Left lobe of liver (tissue), 2 donors: ENCODE results near the gene PATE3. TPM values are rescaled to one million over a fixed set of nuclear protein-coding genes. Genes with fewer than 3 reads are reported as not detected.

ENCODE experiments used
- ATAC-seq: fragments of 200-7000 bp; cut with Tn5 transposase; one replicate; pipeline ENCODE4 v1.9.1; 2020; ENCODE audit warnings: mild to moderate bottlenecking, moderate library complexity
- DNase-seq: peaks from one replicate; pipeline ENCODE4 v3.0.0-alpha.2; 2020; ENCODE audit warnings: low spot score
- total RNA-seq: library from RNA; stranded (reverse); gene quantifications from one replicate; pipeline ENCODE4 v1.2.1, GENCODE V29; 2021
- donor health status: DM: no; HTN: no; CAD: no; lungs with moderate emphysema.
- donor health status: DM: no; HTN: yes; CAD: no.

The PATE3 gene
- total RNA-seq, 1 donor from 2014 or later, result not detected

DNA sequence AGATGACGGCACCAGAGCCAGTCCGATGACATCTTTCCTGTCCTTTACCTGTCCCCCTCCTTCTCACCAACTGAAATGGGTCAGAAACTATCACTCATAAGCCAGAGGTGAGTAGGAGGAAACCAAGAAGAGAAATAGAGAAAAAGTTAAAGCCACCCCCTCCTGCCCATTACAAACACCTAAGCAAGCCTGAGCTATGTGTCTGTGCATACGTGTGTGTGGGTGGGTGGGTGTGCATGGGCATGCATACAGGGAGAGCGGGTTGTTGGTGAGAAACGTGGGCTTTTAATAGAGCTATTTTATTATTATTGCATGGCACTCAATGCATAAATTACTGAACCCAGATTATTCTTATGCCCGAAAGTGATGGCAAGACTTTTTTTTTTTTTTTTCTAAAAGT is 47.8 kb downstream of the PATE3 start:
- no peak for DNase-seq
- ATAC-seq, result no peak

Other genes starting within 250 kb of the PATE3 start
- gene EI24, start 218.7 kb upstream of the PATE3 start, total RNA-seq, result 187 TPM
- 92.2 TPM for gene STT3A, start 195.3 kb upstream of the PATE3 start, total RNA-seq
- gene CHEK1, start 163.0 kb upstream of the PATE3 start, total RNA-seq, result 0.53 TPM
- gene ACRV1, start 107.3 kb upstream of the PATE3 start, total RNA-seq, result not detected
- gene PATE1, start 41.8 kb upstream of the PATE3 start, total RNA-seq, result not detected
- not detected for gene PATE2, start 9.3 kb upstream of the PATE3 start, total RNA-seq
- not detected for gene PATE4, start 45.2 kb downstream of the PATE3 start, total RNA-seq
- gene HYLS1, start 99.5 kb downstream of the PATE3 start, total RNA-seq, result 2.9 TPM
- gene PUS3, start 115.1 kb downstream of the PATE3 start, total RNA-seq, result 19.1 TPM
- gene DDX25, start 116.4 kb downstream of the PATE3 start, total RNA-seq, result 0.15 TPM
- gene VSIG10L2, start 157.9 kb downstream of the PATE3 start, total RNA-seq, result not detected